NCI-H82 treated with DMSO at 0.1 percent for 48 hours (cell line): Measurements from ENCODE around the gene PDPN.

Source experiments
- DNase-seq: peaks from one replicate; lab custom pipeline; 2025; ENCODE audit not compliant: unreplicated experiment; lab: John Stamatoyannopoulos, UW

Gene PDPN

GRCh38 chr1:13616234-13616633, 32.6 kb downstream of the PDPN start:
- no peak for DNase-seq

DNA sequence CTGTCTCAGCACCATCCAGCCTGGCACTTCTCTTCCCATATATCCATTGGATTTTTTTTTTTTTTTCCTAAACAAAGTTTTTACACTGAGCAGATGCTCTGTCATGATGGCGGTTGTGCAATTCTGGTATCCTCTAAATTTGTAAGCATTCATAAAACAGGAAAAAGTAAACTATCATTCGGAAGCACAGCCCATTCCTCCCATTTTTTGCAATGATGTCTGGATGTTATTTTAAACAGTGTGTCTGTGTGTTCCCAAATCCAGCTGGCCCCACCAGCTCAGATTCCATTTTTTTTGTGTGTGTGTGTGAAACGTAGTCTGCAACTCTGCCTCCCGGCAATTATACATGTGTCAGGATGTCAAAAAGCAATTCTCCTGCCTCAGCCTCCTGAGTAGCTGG, 33.5 kb downstream of the PDPN start:
- DNase-seq, result no peak

DNA sequence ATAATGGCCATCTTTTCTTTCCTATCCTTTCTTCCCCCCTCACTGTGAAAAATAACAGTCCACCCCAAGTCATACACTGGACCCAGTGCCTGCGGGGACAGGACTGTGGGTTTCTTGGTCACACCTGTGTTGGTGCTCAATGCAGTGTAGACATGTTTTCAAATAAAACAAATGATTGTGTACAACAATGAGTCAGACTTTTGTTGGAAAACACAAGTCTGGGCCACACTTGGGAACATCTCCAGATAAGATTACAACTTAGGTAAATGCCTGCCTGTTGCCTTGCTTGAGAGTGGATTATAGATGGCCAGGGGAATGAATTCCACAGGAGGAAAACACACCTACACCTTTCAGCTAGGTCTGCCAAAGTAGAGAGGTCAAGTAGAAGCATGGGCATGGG, 34.1 kb downstream of the PDPN start:
- no peak for DNase-seq

DNA sequence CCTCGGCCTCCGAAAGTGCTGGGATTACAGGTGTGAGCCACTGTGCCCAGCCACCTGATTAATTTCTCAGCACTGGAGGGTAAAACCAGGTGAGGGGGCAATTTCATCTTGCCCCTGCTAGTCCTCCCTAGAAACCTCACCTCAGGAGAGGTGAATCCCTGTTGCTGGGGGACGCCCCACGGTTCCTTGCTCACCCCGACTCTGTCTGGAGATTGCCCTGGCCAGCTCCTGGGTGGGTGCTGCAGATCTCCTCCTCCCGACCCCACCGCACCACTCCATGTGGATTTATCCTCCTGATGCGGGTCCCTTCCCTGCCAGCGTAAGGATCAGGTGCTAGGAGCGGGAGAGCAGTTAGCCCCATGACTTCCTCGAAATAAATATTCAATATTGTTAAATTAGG, 34.9 kb downstream of the PDPN start:
- no peak for DNase-seq

DNA sequence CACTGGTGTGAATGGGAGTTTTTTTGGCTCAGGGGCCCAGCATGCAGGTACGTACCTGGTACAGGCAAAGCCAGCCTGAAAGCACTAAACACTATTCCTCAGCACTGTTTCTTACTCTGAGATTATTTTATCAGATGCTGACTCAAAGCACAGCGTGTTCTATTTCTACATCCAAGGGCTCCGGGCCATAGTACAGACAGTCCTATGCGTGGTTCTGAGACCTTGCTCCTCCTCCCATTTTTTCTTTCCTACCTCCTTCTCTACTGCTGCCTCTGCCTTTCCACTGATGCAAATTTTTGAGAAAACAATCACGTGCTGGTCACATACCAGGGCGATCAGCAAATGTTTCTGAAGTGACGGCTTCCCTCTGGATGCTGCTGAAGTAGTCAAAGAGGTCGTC, 36.3 kb downstream of the PDPN start:
- no peak for DNase-seq

GRCh38 chr1:13620825-13621224, 37.2 kb downstream of the PDPN start:
- DNase-seq, result no peak

DNA sequence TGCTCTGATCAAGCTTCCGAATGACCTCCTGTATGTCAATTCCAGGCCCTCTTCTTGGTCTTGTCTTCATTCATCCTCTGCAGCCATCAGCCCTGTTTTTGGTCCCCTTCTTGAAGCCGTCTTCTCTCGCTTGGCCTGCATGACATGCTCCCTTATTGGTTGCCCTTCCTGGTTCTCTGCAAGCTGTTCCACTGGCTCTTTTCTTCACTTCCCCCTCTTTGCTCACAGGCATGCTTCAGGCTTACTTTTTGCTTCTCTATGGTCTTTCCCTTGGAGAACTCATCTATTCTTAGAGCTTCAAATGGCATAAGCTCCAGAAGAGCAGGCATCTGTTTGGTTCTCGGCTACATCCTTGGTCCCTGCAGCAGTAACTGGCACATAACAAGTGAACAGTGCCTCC, 38.8 kb downstream of the PDPN start:
- DNase-seq, result no peak

GRCh38 chr1:13623021-13623637, 39.5 kb downstream of the PDPN start:
- no peak for DNase-seq

DNA sequence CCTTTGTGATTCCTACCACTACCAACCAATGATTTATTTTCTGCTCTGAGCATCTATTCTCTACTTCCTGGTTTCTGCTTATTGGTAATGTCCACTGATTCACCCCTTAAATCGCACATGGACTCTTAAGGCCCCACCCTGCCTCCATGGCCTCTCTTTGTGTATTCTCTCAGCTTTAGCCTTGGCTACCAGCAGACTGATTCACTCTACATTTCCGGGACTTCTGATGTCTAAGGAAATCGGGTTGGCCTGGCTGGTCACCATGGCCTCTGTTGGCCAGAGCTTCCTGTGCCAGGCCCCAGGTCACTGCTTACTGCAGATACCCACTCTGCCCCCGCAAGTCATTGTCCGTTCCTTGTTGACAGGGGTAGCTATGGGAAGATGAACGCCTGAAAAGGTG, 40.9 kb downstream of the PDPN start:
- DNase-seq, result no peak

GRCh38 chr1:13627127-13627526, 43.5 kb downstream of the PDPN start:
- DNase-seq, result no peak

- no peak for DNase-seq
Observed at GRCh38 chr1:13628218-13628617, 44.6 kb downstream of the PDPN start.

- no peak for DNase-seq
Observed at GRCh38 chr1:13628711-13629110, 45.1 kb downstream of the PDPN start.

DNA sequence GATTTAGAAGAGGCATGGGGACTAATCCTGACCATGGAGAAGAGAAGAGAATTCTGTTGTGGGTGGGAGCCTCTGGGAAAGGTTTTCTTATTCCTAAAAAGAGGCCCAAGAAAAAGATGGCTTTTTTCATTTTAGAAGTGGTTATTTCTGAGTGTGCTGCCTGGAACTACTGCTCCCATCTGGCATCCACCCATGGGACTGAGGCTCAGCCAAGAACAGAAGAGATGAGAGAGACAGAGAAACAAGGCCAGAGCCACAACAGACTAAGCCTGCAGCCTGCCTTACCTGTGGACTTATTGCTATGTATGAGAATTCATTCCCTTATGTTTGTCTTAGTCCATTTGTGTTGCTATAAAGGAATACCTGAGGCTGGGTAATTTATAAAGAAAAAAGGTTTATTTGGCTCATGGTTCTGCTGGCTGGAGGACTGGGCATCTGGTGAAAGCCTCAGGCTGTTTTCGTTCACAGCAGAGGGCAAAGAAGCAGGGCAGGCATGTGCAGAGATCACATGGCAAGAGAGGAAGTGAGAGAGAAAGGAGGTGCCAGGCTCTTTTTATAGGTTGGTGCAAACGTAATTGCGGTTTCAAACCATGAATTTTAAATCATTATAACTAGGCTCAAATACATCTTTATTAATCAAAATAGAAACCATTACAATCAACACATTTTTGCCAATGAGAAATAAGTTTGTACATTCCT, 58.8 kb downstream of the PDPN start:
- DNase-seq, result no peak

- DNase-seq, result no peak
Observed at GRCh38 chr1:13643017-13643416, 59.4 kb downstream of the PDPN start.

GRCh38 chr1:13646521-13646920, 62.9 kb downstream of the PDPN start:
- DNase-seq, result no peak

- DNase-seq, result no peak
Observed at GRCh38 chr1:13651279-13651678, 67.6 kb downstream of the PDPN start.

DNA sequence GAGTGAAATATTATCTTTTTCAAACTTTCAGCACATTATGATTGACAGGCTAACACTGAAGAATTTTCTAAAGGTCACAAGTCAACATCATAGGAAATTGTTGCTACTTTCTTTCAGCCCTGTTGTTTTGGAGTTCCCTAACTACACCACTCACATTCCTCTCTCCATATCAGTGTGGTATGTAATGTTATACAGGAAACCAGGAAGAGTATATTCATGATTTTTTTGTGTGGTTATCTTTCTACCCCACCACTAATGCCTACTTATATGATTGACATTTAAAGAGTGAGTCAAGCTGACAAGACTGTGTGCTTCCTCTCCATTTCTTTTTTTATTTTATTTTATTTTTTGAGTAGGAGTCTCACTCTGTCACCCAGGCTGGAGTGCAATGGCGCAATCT, 68.6 kb downstream of the PDPN start:
- DNase-seq, result no peak

DNA sequence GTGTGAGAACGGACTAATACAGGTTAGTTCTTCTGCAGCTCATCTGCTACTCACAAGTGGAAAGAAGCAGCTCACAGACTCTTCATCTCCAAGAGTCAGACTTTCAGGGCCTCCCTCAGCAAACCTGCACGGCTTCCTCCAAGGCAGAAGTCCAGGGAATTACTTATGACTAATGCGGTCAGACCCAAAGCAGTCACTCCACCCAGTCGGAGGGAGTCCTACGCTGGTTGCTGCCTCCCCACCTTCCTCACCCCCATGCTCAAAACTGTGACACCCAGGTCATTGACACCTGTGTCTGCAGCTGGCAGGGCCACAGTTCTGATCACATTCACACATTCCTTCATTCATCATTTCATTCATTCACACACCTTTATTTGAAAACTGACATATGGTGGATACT, 77.9 kb downstream of the PDPN start:
- DNase-seq, result no peak

- no peak for DNase-seq
Observed at GRCh38 chr1:13662493-13662892, 78.9 kb downstream of the PDPN start.

GRCh38 chr1:13663969-13664368, 80.3 kb downstream of the PDPN start:
- no peak for DNase-seq

- DNase-seq, result no peak
Observed at GRCh38 chr1:13664451-13664850, 80.8 kb downstream of the PDPN start.

- peak; percentile 7 for DNase-seq
Observed at GRCh38 chr1:13666317-13666716, 82.7 kb downstream of the PDPN start.
